ENCODE results near the gene UST.

The UST gene

DNA sequence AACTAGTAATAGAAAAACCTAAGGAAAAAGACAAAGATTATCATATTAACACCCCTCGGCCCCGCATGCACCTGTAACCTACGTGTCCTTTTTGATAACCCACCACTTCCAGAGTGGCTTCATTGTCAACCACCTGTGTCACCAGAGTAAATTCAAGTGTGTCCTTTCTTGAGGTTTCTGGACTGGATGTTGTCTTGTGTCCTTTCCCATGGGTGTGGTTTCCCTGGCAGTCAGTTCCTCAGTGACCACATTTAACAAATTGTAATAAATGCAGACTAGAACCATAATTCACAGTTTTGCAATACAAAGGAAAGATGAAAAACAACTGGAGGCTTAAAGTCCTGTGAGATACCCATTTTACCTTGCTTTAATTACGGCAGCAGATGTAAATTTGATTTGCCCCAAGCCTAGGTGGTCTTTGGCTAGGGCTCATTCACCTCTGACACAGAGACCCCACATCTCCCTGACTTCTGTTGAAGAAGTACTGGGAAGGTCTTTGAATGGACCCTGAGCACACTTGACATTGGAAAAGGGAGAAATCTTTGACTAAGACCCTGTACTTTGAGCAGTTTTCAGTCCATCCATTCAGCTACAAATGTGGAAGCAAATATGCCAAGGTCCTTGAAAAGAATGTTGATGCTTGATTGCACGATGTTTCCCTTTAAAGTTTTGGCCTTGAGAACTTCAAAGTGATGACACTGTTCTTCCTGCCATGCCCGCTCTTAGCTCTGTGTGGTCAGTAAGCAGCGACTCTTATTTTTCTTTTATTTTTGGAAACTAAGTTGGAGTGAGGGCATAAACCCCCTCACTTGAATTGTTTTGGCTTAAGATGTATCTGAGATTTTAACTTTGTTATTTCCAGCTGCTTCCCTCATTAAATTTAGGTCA lies 232.4 kb downstream of the UST start:
- H4K20me1 ChIP-seq (ENCODE audit: control insufficient read depth, insufficient read depth, low read depth, low read length), result no peaks in the 10 kb centered on the region
- no peaks in the 10 kb centered on the region for H3K9me3 ChIP-seq (ENCODE audit: control insufficient read depth, insufficient read depth, low read length)
- no peaks in the 10 kb centered on the region for H3K36me3 ChIP-seq (ENCODE audit: control insufficient read depth, low read length)
- no peaks in the 10 kb centered on the region for H3F3A ChIP-seq (ENCODE audit: control insufficient read depth, insufficient read depth)
- H3K27me3 ChIP-seq (ENCODE audit: control insufficient read depth, low read length), result peaks cover 13% of the 10 kb centered on the region; the same call in 1 of the 2 replicates
- H3K79me2 ChIP-seq (ENCODE audit: control insufficient read depth, low read length), result no peaks in the 10 kb centered on the region
- no peak overlapping the region for H3K4me2 ChIP-seq (ENCODE audit: low read length)
- no peak overlapping the region for H3K4me3 ChIP-seq (ENCODE audit: low read length)
- no peak overlapping the region for H3K27ac ChIP-seq (ENCODE audit: low read depth, low read length)
- no peak for TF ChIP-seq EZH2phosphoT487 (IDR thresholded peaks at IDR 0.05; ENCODE audit: borderline replicate concordance, low read length)
- TF ChIP-seq, protein P1, sequence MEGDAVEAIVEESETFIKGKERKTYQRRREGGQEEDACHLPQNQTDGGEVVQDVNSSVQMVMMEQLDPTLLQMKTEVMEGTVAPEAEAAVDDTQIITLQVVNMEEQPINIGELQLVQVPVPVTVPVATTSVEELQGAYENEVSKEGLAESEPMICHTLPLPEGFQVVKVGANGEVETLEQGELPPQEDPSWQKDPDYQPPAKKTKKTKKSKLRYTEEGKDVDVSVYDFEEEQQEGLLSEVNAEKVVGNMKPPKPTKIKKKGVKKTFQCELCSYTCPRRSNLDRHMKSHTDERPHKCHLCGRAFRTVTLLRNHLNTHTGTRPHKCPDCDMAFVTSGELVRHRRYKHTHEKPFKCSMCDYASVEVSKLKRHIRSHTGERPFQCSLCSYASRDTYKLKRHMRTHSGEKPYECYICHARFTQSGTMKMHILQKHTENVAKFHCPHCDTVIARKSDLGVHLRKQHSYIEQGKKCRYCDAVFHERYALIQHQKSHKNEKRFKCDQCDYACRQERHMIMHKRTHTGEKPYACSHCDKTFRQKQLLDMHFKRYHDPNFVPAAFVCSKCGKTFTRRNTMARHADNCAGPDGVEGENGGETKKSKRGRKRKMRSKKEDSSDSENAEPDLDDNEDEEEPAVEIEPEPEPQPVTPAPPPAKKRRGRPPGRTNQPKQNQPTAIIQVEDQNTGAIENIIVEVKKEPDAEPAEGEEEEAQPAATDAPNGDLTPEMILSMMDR (IDR thresholded peaks at IDR 0.05; ENCODE audit: low read depth, low read length, poor library complexity, severe bottlenecking), result no peak
- H3K4me1 ChIP-seq (ENCODE audit: control insufficient read depth, low read length), result no peaks in the 10 kb centered on the region
- H3K9me2 ChIP-seq (replicated peaks; ENCODE audit: control insufficient read depth, low read length), result no peaks in the 10 kb centered on the region

DNA sequence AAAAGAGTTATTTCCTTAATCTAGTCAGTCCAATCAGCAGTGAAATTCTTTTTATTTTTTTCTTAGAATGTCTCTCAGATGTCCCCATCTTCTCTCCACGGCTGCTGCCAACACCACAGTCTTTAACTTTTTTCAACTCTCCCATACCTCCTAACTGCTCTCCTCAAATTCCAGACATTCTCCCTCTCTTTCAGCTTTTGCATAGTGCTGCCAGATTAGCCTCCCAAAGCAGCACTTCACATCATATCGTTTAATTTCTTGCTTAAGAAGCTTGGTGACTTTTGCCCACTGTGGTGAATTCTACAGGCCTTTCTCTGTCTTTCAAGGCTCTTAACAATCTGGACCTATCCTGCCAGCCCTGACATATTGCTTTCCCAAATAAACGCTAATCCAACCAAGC lies 233.4 kb downstream of the UST start:
- TF ChIP-seq, protein P1 (IDR thresholded peaks at IDR 0.05; ENCODE audit: low read depth, low read length, poor library complexity, severe bottlenecking), result no peak
- TF ChIP-seq EZH2phosphoT487 (IDR thresholded peaks at IDR 0.05; ENCODE audit: borderline replicate concordance, low read length), result no peak
- no peaks in the 10 kb centered on the region for H3K9me3 ChIP-seq (ENCODE audit: control insufficient read depth, insufficient read depth, low read length)
- H3K36me3 ChIP-seq (ENCODE audit: control insufficient read depth, low read length), result no peaks in the 10 kb centered on the region

DNA sequence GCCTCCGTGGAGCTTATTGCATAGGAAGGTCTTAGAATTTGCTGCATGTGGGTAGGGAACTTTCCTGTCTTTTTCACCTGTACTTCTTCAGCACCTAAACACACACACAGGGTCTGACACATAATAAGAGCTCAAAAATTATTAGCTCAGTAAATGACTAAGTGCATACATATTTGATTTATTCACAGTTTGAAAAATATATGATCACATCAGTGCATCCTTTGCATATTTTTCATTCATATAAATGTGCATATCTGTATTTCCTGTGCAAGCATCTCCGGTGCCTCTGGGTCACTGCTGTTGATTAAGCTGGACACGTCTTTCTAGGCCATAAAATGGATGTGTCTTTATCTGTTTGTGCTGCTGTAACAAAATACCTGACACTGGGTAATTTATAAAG lies 234.7 kb downstream of the UST start:
- Histone ChIP-seq H3F3A (ENCODE audit: control insufficient read depth, insufficient read depth) (no peaks in the 10 kb centered on the region), H3K27me3 (ENCODE audit: control insufficient read depth, low read length) (peaks cover 11% of the 10 kb centered on the region; the same call in 1 of the 2 replicates), H4K20me1 (ENCODE audit: control insufficient read depth, insufficient read depth, low read depth, low read length) (no peaks in the 10 kb centered on the region), H3K4me2 (ENCODE audit: low read length) (no peak overlapping the region), H3K9me3 (ENCODE audit: control insufficient read depth, insufficient read depth, low read length) (no peaks in the 10 kb centered on the region), H3K9me2 (replicated peaks; ENCODE audit: control insufficient read depth, low read length) (no peaks in the 10 kb centered on the region), H3K4me1 (ENCODE audit: control insufficient read depth, low read length) (no peaks in the 10 kb centered on the region), H3K4me3 (ENCODE audit: low read length) (no peak overlapping the region), H3K79me2 (ENCODE audit: control insufficient read depth, low read length) (no peaks in the 10 kb centered on the region), H3K36me3 (ENCODE audit: control insufficient read depth, low read length) (no peaks in the 10 kb centered on the region), H3K27ac (ENCODE audit: low read depth, low read length) (no peak overlapping the region)
- TF ChIP-seq, protein P1 (IDR thresholded peaks at IDR 0.05; ENCODE audit: low read depth, low read length, poor library complexity, severe bottlenecking), result no peak
- TF ChIP-seq EZH2phosphoT487 (IDR thresholded peaks at IDR 0.05; ENCODE audit: borderline replicate concordance, low read length), result no peak

More for the DNA sequence above, 233.4 kb downstream of the UST start:
- Histone ChIP-seq H4K20me1 (ENCODE audit: control insufficient read depth, insufficient read depth, low read depth, low read length) (no peaks in the 10 kb centered on the region), H3F3A (ENCODE audit: control insufficient read depth, insufficient read depth) (no peaks in the 10 kb centered on the region), H3K4me1 (ENCODE audit: control insufficient read depth, low read length) (no peaks in the 10 kb centered on the region), H3K4me2 (ENCODE audit: low read length) (no peak overlapping the region), H3K4me3 (ENCODE audit: low read length) (no peak overlapping the region), H3K27ac (ENCODE audit: low read depth, low read length) (no peak overlapping the region), H3K27me3 (ENCODE audit: control insufficient read depth, low read length) (peaks cover 13% of the 10 kb centered on the region; the same call in 1 of the 2 replicates), H3K9me2 (replicated peaks; ENCODE audit: control insufficient read depth, low read length) (no peaks in the 10 kb centered on the region), H3K79me2 (ENCODE audit: control insufficient read depth, low read length) (no peaks in the 10 kb centered on the region)
